SIG-M5 treated with dmso at 0.1 percent for 504 hours (cell line): ENCODE measurements around the gene NPC1L1.
A peak's percentile ranks its signal among the peaks of the same experiment; 100 is the strongest.
"Not testable (repeated sequence)": the region's sequence is repeated elsewhere in the genome, so short reads cannot be mapped to it uniquely, and the experiment has no call there.

Experiments
- DNase-seq: peaks from one replicate; lab custom pipeline; 2025; ENCODE audit not compliant: unreplicated experiment; lab: John Stamatoyannopoulos, UW

NPC1L1 gene

GRCh38 chr7:44565795-44566559, 24.8 kb upstream of the NPC1L1 start:
- no peak for DNase-seq

- peak; percentile 40 for DNase-seq
These were observed 24.1 kb upstream of the NPC1L1 start for GRCh38 chr7:44565097-44565794.

GRCh38 chr7:44564606-44565005, 23.5 kb upstream of the NPC1L1 start:
- no peak for DNase-seq

GRCh38 chr7:44563171-44563679, 22.1 kb upstream of the NPC1L1 start:
- DNase-seq: no peak

GRCh38 chr7:44562622-44562962, 21.5 kb upstream of the NPC1L1 start:
- not testable (repeated sequence) for DNase-seq

GRCh38 chr7:44561962-44562621, 21.0 kb upstream of the NPC1L1 start:
- no peak for DNase-seq

- DNase-seq: no peak
These were observed 20.4 kb upstream of the NPC1L1 start for GRCh38 chr7:44561481-44561880.

- no peak for DNase-seq
These were observed 18.4 kb upstream of the NPC1L1 start for GRCh38 chr7:44559485-44559884.

- no peak for DNase-seq
These were observed 16.4 kb upstream of the NPC1L1 start for GRCh38 chr7:44557485-44557884.

GRCh38 chr7:44555350-44555749, 14.2 kb upstream of the NPC1L1 start:
- DNase-seq: no peak

GRCh38 chr7:44552473-44553005, 11.4 kb upstream of the NPC1L1 start:
- not testable (repeated sequence) for DNase-seq

GRCh38 chr7:44549457-44549856, 8.3 kb upstream of the NPC1L1 start:
- DNase-seq: no peak

- no peak for DNase-seq
These were observed 7.8 kb upstream of the NPC1L1 start for GRCh38 chr7:44548893-44549292.

GRCh38 chr7:44547536-44548231, 6.6 kb upstream of the NPC1L1 start:
- no peak for DNase-seq

GRCh38 chr7:44541876-44542610, 913 bp upstream of the NPC1L1 start:
- no peak for DNase-seq

- no peak for DNase-seq
These were observed 520 bp downstream of the NPC1L1 start for GRCh38 chr7:44540592-44541027.

- DNase-seq: no peak
These were observed 1.2 kb downstream of the NPC1L1 start for GRCh38 chr7:44539669-44540506.

- no peak for DNase-seq
These were observed 2.1 kb downstream of the NPC1L1 start for GRCh38 chr7:44538798-44539668.
